Sigmoid colon (tissue), 4 donors: Measurements from ENCODE around the gene SPINK8.

Experiments
- CTCF ChIP-seq, 4 experiments: fragments of 450-650 bp in 3 of 4; fragments of 200-600 bp in 1 of 4; IDR thresholded peaks; one replicate each; pipeline ENCODE4 v1.5.1; 2016 to 2019; ENCODE audit warnings: antibody characterized with exemption in 4 of 4, mild to moderate bottlenecking in 3 of 4, moderate library complexity in 2 of 4
- EP300 ChIP-seq, 4 donors: sonication (generic); formaldehyde crosslinking; IDR thresholded peaks; one replicate each; pipeline ENCODE4 v1.6.1; 2017; ENCODE audit warnings: antibody characterized with exemption in 4 of 4
- POLR2AphosphoS5 ChIP-seq, 4 donors: sonication (generic); formaldehyde crosslinking; IDR thresholded peaks; one replicate each; pipeline ENCODE4 v1.6.1; 2017; ENCODE audit warnings: antibody characterized with exemption in 4 of 4

DNA sequence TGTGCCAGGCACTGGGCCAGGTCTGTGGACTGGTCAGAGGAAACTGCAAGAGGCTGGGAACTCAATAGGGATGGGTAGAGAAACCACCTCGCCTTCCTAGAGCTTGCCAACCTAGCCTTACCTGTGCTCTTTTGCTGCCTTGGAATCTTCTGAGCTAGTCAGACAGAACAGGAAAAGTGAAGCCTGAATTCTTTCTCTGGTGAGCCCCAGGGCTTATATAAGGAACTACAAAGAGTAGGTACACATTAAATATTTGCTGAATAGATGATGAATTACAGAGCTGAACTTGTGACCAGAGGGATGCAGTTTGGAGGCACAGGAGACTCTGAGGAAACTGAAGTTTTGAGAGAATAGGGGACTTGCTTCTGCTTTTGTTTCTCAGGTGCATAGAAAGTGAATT lies 23.0 kb upstream of the SPINK8 start:
- TF ChIP-seq CTCF (IDR thresholded peaks at IDR 0.05), result no peak
- TF ChIP-seq POLR2AphosphoS5 (IDR thresholded peaks at IDR 0.05), result no peak
- no peak for TF ChIP-seq EP300 (IDR thresholded peaks at IDR 0.05)
